Hepatocyte (in vitro differentiated cells): Measurements from ENCODE around the gene ALDH1A3.

Experiments
- CTCF ChIP-seq: fragments of 200-600 bp; sonication (generic); IDR thresholded peaks from 2 replicates; pipeline ENCODE4 v1.5.1; 2016; ENCODE audit warnings: antibody characterized with exemption, mild to moderate bottlenecking; ENCODE audit not compliant: poor library complexity
- EZH2 ChIP-seq: fragments of 200-600 bp; sonication (generic); IDR thresholded peaks from 2 replicates; pipeline ENCODE4 v1.6.1; 2016; ENCODE audit warnings: antibody characterized with exemption, mild to moderate bottlenecking, borderline replicate concordance
- EZH2phosphoT487 ChIP-seq: fragments of 200-600 bp; sonication (generic); IDR thresholded peaks from one replicate; pipeline ENCODE4 v1.6.1; 2018; ENCODE audit warnings: antibody characterized with exemption, mild to moderate bottlenecking, low read depth, moderate library complexity; ENCODE audit not compliant: unreplicated experiment, severe bottlenecking

- TF ChIP-seq CTCF, result no peak
- no peak for TF ChIP-seq EZH2phosphoT487
- TF ChIP-seq EZH2, result no peak
Measured at GRCh38 chr15:100852630-100853029, 27.0 kb upstream of the ALDH1A3 start.
